ENCODE results near the gene OR5AP2.
"Not testable (repeated sequence)": the region's sequence is repeated elsewhere in the genome, so short reads cannot be mapped to it uniquely, and the experiment has no call there.

DNA sequence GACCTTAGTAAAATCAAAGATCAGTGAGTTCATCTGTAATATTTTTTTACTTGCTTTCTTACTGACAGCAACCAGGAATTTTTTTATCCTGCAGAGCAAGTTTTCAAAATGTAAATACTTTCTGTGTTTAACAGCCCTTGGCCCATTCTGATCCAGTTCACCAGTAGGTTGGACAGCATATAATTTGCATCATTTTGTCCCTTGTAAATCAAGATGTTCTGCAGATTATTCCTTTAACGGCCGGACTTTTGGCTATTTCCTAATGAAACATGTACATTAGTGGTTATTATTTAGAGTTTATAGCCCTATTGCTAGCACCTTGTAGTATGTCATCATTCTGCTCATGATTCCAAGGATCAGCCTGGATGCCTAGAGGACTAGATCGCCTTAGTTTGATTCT, 48.9 kb upstream of the OR5AP2 start:
- TF ChIP-seq CTCF (conservative IDR thresholded peaks at IDR 0.05 in 1 of 2, IDR thresholded peaks at IDR 0.05 in 1 of 2; ENCODE audit: low read depth in 1 of 2, low read length in 2 of 2); EZH2 (IDR thresholded peaks at IDR 0.05; ENCODE audit: low read length, missing control alignments): not testable (repeated sequence)
